Ovary (tissue), 3 donors: ENCODE data around the gene CPA1.

Experiments
- EP300 ChIP-seq: sonication (generic); formaldehyde crosslinking; IDR thresholded peaks from one replicate; pipeline ENCODE4 v1.6.1; 2017; ENCODE audit warnings: antibody characterized with exemption
- POLR2A ChIP-seq: fragments of 450-650 bp; IDR thresholded peaks from one replicate; pipeline ENCODE4 v1.6.1; 2017; ENCODE audit warnings: antibody characterized with exemption, mild to moderate bottlenecking, moderate library complexity
- TF ChIP-seq, protein P1 (sequence below), 3 donors: fragments of 450-650 bp in 2 of 3; fragments of 200-600 bp in 1 of 3; IDR thresholded peaks; one replicate each; pipeline versions ENCODE4 v1.5.1 to v1.8.0; 2016 to 2022; ENCODE audit warnings: antibody characterized with exemption in 3 of 3, mild to moderate bottlenecking in 1 of 3
- donor health status: DM: no; HTN: no; CAD: no.

DNA sequence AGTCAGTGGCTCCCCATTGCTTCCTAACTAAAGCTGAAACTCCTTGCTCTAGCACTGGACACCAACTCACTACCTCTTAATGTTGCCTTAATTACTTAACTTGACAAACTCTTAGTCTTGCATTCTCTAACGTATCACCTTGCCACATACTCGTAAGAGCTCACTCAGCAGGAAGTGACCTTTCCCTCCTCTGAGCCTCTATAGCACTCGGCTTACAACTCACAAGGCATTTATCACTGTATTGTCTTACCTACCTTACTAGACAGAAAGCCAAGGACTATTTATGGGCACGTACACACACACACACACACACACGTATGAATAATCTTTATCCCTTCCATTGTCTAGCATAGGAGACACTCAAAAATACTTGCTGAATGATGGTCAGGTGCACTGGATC is 39.4 kb downstream of the CPA1 start:
- TF ChIP-seq, protein P1, sequence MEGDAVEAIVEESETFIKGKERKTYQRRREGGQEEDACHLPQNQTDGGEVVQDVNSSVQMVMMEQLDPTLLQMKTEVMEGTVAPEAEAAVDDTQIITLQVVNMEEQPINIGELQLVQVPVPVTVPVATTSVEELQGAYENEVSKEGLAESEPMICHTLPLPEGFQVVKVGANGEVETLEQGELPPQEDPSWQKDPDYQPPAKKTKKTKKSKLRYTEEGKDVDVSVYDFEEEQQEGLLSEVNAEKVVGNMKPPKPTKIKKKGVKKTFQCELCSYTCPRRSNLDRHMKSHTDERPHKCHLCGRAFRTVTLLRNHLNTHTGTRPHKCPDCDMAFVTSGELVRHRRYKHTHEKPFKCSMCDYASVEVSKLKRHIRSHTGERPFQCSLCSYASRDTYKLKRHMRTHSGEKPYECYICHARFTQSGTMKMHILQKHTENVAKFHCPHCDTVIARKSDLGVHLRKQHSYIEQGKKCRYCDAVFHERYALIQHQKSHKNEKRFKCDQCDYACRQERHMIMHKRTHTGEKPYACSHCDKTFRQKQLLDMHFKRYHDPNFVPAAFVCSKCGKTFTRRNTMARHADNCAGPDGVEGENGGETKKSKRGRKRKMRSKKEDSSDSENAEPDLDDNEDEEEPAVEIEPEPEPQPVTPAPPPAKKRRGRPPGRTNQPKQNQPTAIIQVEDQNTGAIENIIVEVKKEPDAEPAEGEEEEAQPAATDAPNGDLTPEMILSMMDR (IDR thresholded peaks at IDR 0.05): no peak
- TF ChIP-seq POLR2A (no peak), EP300 (no peak)
